ENCODE measurements around the gene BTNL8.
"Not testable (repeated sequence)": the region's sequence is repeated elsewhere in the genome, so short reads cannot be mapped to it uniquely, and the experiment has no call there.

GRCh38 chr5:180885845-180886529 is 13.0 kb upstream of the BTNL8 start:
- not testable (repeated sequence) for TF ChIP-seq EZH2 (IDR thresholded peaks at IDR 0.05; ENCODE audit: borderline replicate concordance, low read depth, low read length, severe bottlenecking); CTCF (IDR thresholded peaks at IDR 0.05; ENCODE audit: borderline replicate concordance, extremely low read depth, low read length, poor library complexity, severe bottlenecking)

Data from DND-41 (cell line).